GM12892 (cell line): ENCODE results near the gene NAA38.

Source experiments
- POLR2A ChIP-seq: IDR thresholded peaks from 2 replicates; pipeline ENCODE4 v1.6.1; 2011; ENCODE audit warnings: low read depth, low read length, control low read depth
- POLR2AphosphoS5 ChIP-seq: IDR thresholded peaks from 2 replicates; pipeline ENCODE4 v1.6.1; 2011; ENCODE audit warnings: low read depth, low read length, control low read depth

- no peak for TF ChIP-seq POLR2A
- TF ChIP-seq POLR2AphosphoS5: no peak
These were observed 29.7 kb upstream of the NAA38 start for GRCh38 chr17:7887038-7887481.
